Measurements from ENCODE around the gene RNF186. TPM values are rescaled to one million over a fixed set of nuclear protein-coding genes. Genes with fewer than 3 reads are reported as not detected.
"Not testable (repeated sequence)": the region's sequence is repeated elsewhere in the genome, so short reads cannot be mapped to it uniquely, and the experiment has no call there.

RNF186 gene
- total RNA-seq, 1 donor from 2014 or later = not detected

- DNase-seq (ENCODE audit: low read depth) = no peak
- H3K27me3 ChIP-seq (ENCODE audit: control insufficient read depth, insufficient read depth, low read length) = no peaks in the 10 kb centered on the region
- no peak overlapping the region for H3K4me3 ChIP-seq (ENCODE audit: low read depth, low read length)
- H3K36me3 ChIP-seq (ENCODE audit: control insufficient read depth, insufficient read depth, low read length) = no peaks in the 10 kb centered on the region
- no peak for TF ChIP-seq CTCF (IDR thresholded peaks at IDR 0.05; ENCODE audit: insufficient read depth, low read length, poor library complexity, severe bottlenecking)
Measured at GRCh38 chr1:19860418-19860817, 45.3 kb upstream of the RNF186 start.

- no peaks in the 10 kb centered on the region for H3K36me3 ChIP-seq (ENCODE audit: control insufficient read depth, insufficient read depth, low read length)
- H3K4me3 ChIP-seq (ENCODE audit: low read depth, low read length) = no peak overlapping the region
- H3K27me3 ChIP-seq (ENCODE audit: control insufficient read depth, insufficient read depth, low read length) = no peaks in the 10 kb centered on the region
- no peak for TF ChIP-seq CTCF (IDR thresholded peaks at IDR 0.05; ENCODE audit: insufficient read depth, low read length, poor library complexity, severe bottlenecking)
- no peak for DNase-seq (ENCODE audit: low read depth)
Measured at GRCh38 chr1:19859876-19860275, 44.8 kb upstream of the RNF186 start.

GRCh38 chr1:19858893-19859292, 43.8 kb upstream of the RNF186 start:
- TF ChIP-seq CTCF (IDR thresholded peaks at IDR 0.05; ENCODE audit: insufficient read depth, low read length, poor library complexity, severe bottlenecking) = no peak
- no peaks in the 10 kb centered on the region for H3K27me3 ChIP-seq (ENCODE audit: control insufficient read depth, insufficient read depth, low read length)
- DNase-seq (ENCODE audit: low read depth) = no peak
- no peak overlapping the region for H3K4me3 ChIP-seq (ENCODE audit: low read depth, low read length)
- no peaks in the 10 kb centered on the region for H3K36me3 ChIP-seq (ENCODE audit: control insufficient read depth, insufficient read depth, low read length)

- TF ChIP-seq CTCF (IDR thresholded peaks at IDR 0.05; ENCODE audit: insufficient read depth, low read length, poor library complexity, severe bottlenecking) = no peak
- no peaks in the 10 kb centered on the region for H3K27me3 ChIP-seq (ENCODE audit: control insufficient read depth, insufficient read depth, low read length)
- no peak overlapping the region for H3K4me3 ChIP-seq (ENCODE audit: low read depth, low read length)
- H3K36me3 ChIP-seq (ENCODE audit: control insufficient read depth, insufficient read depth, low read length) = no peaks in the 10 kb centered on the region
- DNase-seq (ENCODE audit: low read depth) = no peak
Measured at GRCh38 chr1:19854866-19855265, 39.8 kb upstream of the RNF186 start.

- no peak for TF ChIP-seq CTCF (IDR thresholded peaks at IDR 0.05; ENCODE audit: insufficient read depth, low read length, poor library complexity, severe bottlenecking)
Measured at GRCh38 chr1:19852036-19852435, 37.0 kb upstream of the RNF186 start.

GRCh38 chr1:19850214-19850613, 35.1 kb upstream of the RNF186 start:
- no peak overlapping the region for H3K4me3 ChIP-seq (ENCODE audit: low read depth, low read length)
- H3K36me3 ChIP-seq (ENCODE audit: control insufficient read depth, insufficient read depth, low read length) = no peaks in the 10 kb centered on the region
- DNase-seq (ENCODE audit: low read depth) = no peak
- H3K27me3 ChIP-seq (ENCODE audit: control insufficient read depth, insufficient read depth, low read length) = no peaks in the 10 kb centered on the region
- no peak for TF ChIP-seq CTCF (IDR thresholded peaks at IDR 0.05; ENCODE audit: insufficient read depth, low read length, poor library complexity, severe bottlenecking)

More at GRCh38 chr1:19852036-19852435, 37.0 kb upstream of the RNF186 start:
- no peaks in the 10 kb centered on the region for H3K36me3 ChIP-seq (ENCODE audit: control insufficient read depth, insufficient read depth, low read length)
- no peaks in the 10 kb centered on the region for H3K27me3 ChIP-seq (ENCODE audit: control insufficient read depth, insufficient read depth, low read length)
- no peak overlapping the region for H3K4me3 ChIP-seq (ENCODE audit: low read depth, low read length)
- DNase-seq (ENCODE audit: low read depth) = no peak

GRCh38 chr1:19849307-19849706, 34.2 kb upstream of the RNF186 start:
- H3K27me3 ChIP-seq (ENCODE audit: control insufficient read depth, insufficient read depth, low read length); DNase-seq (ENCODE audit: low read depth); H3K4me3 ChIP-seq (ENCODE audit: low read depth, low read length); H3K36me3 ChIP-seq (ENCODE audit: control insufficient read depth, insufficient read depth, low read length): not testable (repeated sequence)

- not testable (repeated sequence) for H3K27me3 ChIP-seq (ENCODE audit: control insufficient read depth, insufficient read depth, low read length); H3K4me3 ChIP-seq (ENCODE audit: low read depth, low read length); DNase-seq (ENCODE audit: low read depth); H3K36me3 ChIP-seq (ENCODE audit: control insufficient read depth, insufficient read depth, low read length)
Measured at GRCh38 chr1:19847334-19847733, 32.3 kb upstream of the RNF186 start.

All from kidney epithelial cell (primary cell).